ENCODE measurements around the gene EXOG. TPM values are rescaled to one million over a fixed set of nuclear protein-coding genes. Genes with fewer than 3 reads are reported as not detected.
A peak's percentile ranks its signal among the peaks of the same experiment; 100 is the strongest.

EXOG gene
- total and polyA plus RNA-seq, 11 donors: 18.3 to 35.9 (median 25.0) TPM

DNA sequence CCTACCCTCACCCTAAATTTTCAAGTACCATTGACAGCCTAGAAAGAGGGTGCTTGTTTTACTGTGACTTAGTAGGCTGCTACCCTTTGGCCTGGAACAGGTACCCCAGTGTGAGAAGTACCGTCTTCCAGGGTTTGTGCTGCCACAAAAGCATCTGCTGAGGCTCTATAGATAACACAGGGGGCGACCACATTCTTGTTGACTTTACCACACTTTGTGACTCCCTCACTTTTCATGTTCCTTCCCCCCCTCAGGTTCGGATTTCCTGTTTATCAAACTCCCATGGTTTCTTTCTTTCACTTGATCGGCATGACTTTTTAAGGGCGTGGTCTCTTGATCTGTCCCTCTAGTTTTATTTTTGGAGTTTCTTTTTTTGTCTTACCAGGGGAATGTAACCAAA, 23.5 kb downstream of the EXOG start:
- intact Hi-C loops (cut with DNase I): loop anchor here in 9 of 10 donors (2.0 to 10.0 kb wide), 10 partner anchors 63 to 483 kb away; no protein-coding TSS in a partner anchor
- H3K9me3 ChIP-seq: peaks cover 0 to 6% (median 0%) of the 10 kb centered on the region in 12 donors
- H3K27me3 ChIP-seq: no peaks in the 10 kb centered on the region
- ATAC-seq (peak in 2 of 4 donors; percentile 11 to 13), DNase-seq (no peak)
- H3K36me3 ChIP-seq: peaks cover 0 to 62% (median 49%) of the 10 kb centered on the region in 9 donors
- peak overlapping the region in 11 of 12 donors; percentile 9 to 79 (median 59) for H3K27ac ChIP-seq
- H3K4me3 ChIP-seq: peak overlapping the region in 1 of 12 donors; percentile 6
- TF ChIP-seq CTCF (IDR thresholded peaks at IDR 0.05) (no peak), POLR2A (IDR thresholded peaks at IDR 0.05) (no peak)
- 20 to 29% (median 23%) methylated on average over 5 of the region's 5 CpGs for WGBS, 4 donors
- peaks cover 0 to 38% (median 9%) of the 10 kb centered on the region in 12 donors for H3K4me1 ChIP-seq

DNA sequence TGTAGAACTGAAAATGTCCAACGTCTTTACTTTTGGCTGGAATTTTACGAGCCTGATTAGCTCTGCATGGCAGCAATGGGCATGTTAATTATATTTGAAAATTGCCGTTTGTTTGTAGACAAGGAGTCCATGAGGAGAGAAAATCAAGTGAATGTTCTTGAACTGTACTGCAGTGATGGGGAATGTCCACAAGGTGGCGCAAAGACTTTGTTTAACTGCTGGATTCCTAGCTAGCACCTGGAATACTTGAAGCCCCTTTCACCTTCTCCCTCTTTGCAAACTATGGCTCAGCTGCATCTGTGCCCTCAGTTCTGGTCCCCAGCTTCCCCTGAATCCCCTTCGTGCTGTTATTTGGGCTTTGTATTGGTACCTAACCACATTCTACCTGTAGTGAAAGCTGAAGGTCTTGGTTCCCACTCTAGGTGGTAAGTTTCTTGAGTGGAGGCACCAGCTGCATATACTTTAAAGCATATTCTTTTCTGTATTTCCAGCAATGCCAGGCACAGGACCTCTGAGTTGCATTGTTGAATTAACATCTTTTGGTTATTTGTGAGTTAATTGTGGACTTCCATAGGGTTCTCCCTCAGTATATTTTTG, 25.3 kb downstream of the EXOG start:
- Histone ChIP-seq H3K36me3 (peaks cover 0 to 64% (median 48%) of the 10 kb centered on the region in 9 donors), H3K9me3 (peaks cover 0 to 5% (median 0%) of the 10 kb centered on the region in 12 donors), H3K27me3 (no peaks in the 10 kb centered on the region), H3K27ac (peak overlapping the region in 8 of 12 donors; percentile 10 to 79 (median 64)), H3K4me1 (peaks cover 0 to 38% (median 9%) of the 10 kb centered on the region in 12 donors), H3K4me3 (no peak overlapping the region)
- intact Hi-C loops (cut with DNase I): loop anchor here in 9 of 10 donors (1.0 to 10.0 kb wide), 11 partner anchors 61 to 481 kb away; no protein-coding TSS in a partner anchor
- TF ChIP-seq CTCF (IDR thresholded peaks at IDR 0.05) (peak; percentile 86 to 97 (median 92)), POLR2A (IDR thresholded peaks at IDR 0.05) (no peak)
- WGBS, 4 donors: 1 to 5% (median 3%) methylated on average over 5 of the region's 5 CpGs
- ATAC-seq (peak; percentile 43 to 68 (median 61)), DNase-seq (peak in 2 of 5 donors; percentile 57 to 58)

- Histone ChIP-seq H3K4me1 (peaks cover 0 to 38% (median 9%) of the 10 kb centered on the region in 12 donors), H3K27me3 (no peaks in the 10 kb centered on the region), H3K4me3 (no peak overlapping the region), H3K36me3 (peaks cover 0 to 69% (median 48%) of the 10 kb centered on the region in 9 donors), H3K27ac (peak overlapping the region in 7 of 12 donors; percentile 2 to 79 (median 31)), H3K9me3 (peaks cover 0 to under 1% (median 0%) of the 10 kb centered on the region in 12 donors)
- DNase-seq: peak in 2 of 5 donors; percentile 49 to 51
- 59 to 68% (median 64%) methylated on average over 6 of the region's 6 CpGs for WGBS, 4 donors
- no peak for TF ChIP-seq CTCF (IDR thresholded peaks at IDR 0.05)
- no peak for TF ChIP-seq POLR2A (IDR thresholded peaks at IDR 0.05)
- ATAC-seq: peak; percentile 65 to 79 (median 74)
- intact Hi-C loops (cut with DNase I): loop anchor here (2.0 to 10.0 kb wide), 9 partner anchors 60 to 480 kb away; no protein-coding TSS in a partner anchor
These were observed 25.9 kb downstream of the EXOG start for GRCh38 chr3:38522002-38522401.

DNA sequence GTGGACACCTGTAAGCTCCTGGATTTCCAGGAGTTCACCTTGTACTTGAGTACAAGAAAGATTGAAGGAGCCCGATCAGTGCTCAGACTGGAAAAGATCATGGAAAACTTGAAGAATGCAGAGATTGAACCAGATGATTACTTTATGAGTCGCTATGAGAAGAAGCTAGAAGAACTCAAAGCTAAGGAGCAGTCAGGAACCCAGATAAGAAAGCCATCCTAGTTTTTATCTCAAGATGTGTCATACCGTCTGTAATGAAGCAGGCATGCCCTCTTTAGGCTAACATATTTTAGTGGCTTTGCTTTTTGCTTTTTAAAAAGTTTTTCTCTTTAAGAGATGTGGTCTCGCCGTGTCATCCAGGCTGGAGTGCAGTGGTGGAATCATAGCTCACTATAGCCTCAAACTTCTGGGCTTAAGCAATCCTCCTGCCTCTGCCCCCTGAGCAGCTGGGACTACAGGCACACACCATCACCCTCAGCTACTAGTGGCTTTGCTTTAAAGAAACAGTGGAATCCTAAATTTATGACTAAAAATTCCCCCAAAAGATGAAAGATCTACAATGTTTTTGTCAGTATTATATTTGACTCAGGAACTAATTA, 28.1 kb downstream of the EXOG start:
- no peak overlapping the region for H3K4me3 ChIP-seq
- 83 to 89% (median 86%) methylated on average over 5 of the region's 5 CpGs for WGBS, 4 donors
- peaks cover 0 to 62% (median 46%) of the 10 kb centered on the region in 9 donors for H3K36me3 ChIP-seq
- peaks cover 0 to 39% (median 7%) of the 10 kb centered on the region in 12 donors for H3K4me1 ChIP-seq
- no peaks in the 10 kb centered on the region for H3K27me3 ChIP-seq
- no peak for ATAC-seq
- intact Hi-C loops (cut with DNase I): loop anchor here in 9 of 10 donors (5.0 to 10.0 kb wide), 8 partner anchors 58 to 478 kb away; no protein-coding TSS in a partner anchor
- peak overlapping the region in 1 of 12 donors; percentile 43 for H3K27ac ChIP-seq
- DNase-seq: no peak
- H3K9me3 ChIP-seq: no peaks in the 10 kb centered on the region
- TF ChIP-seq POLR2A (IDR thresholded peaks at IDR 0.05) (no peak), CTCF (IDR thresholded peaks at IDR 0.05) (no peak)
